ENCODE data around the gene IRF6. TPM values are rescaled to one million over a fixed set of nuclear protein-coding genes. Genes with fewer than 3 reads are reported as not detected.

The IRF6 gene
- 0.07 TPM in 1 of 2 replicates, not detected in the other for total RNA-seq

GRCh38 chr1:209805875-209806760 is at the start of gene IRF6:
Gene IRF6 (minus strand): TSS chr1:209806142. CDS start chr1:209801413, 4,729 bp downstream.
- peaks cover 14% of the 10 kb centered on the region for H3K4me1 Mint-ChIP-seq
- no peaks in the 10 kb centered on the region for H3K9me3 Mint-ChIP-seq
- intact Hi-C loops (cut with micrococcal nuclease) = no loop called here
- H3K27ac Mint-ChIP-seq = no peak within 1 kb of the TSS
- DNase-seq = peak; percentile 71
- peaks cover 11% of the 10 kb centered on the region for H3K27me3 Mint-ChIP-seq
- H3K4me3 Mint-ChIP-seq = peak within 1 kb of the TSS; percentile 66
- no peaks in the 10 kb centered on the region for H3K36me3 Mint-ChIP-seq (ENCODE audit: low read depth)

GRCh38 chr1:209855623-209856022 is 49.7 kb upstream of the IRF6 start:
- Mint-ChIP-seq H3K27me3 (no peaks in the 10 kb centered on the region), H3K9me3 (no peaks in the 10 kb centered on the region), H3K27ac (no peak overlapping the region), H3K36me3 (ENCODE audit: low read depth) (peaks cover 25% of the 10 kb centered on the region), H3K4me1 (peaks cover 1% of the 10 kb centered on the region), H3K4me3 (no peak overlapping the region)
- no peak for DNase-seq
- intact Hi-C loops (cut with micrococcal nuclease) = no loop called here

DNA sequence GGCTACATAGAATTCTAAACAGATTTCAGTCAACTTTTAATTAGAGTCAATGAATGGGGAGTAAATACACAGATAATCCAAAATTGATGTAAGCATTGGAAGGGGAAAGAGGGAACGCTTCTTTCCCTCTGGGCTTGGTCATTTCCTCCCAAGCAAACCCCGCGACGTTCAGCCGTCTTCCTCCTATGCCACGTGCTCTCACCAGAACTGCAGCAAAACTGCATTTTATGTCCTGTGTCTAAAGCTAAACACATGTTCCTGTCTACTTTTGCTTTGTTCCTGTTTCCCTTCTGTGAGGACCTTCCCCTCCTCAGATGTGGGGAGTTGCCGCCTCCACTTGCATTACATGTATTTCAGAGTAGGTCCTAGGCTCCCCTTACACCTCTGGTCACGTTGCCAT is 49.1 kb upstream of the IRF6 start:
- intact Hi-C loops (cut with micrococcal nuclease) = no loop called here
- no peak overlapping the region for H3K4me3 Mint-ChIP-seq
- H3K36me3 Mint-ChIP-seq (ENCODE audit: low read depth) = peaks cover 31% of the 10 kb centered on the region
- peaks cover 1% of the 10 kb centered on the region for H3K4me1 Mint-ChIP-seq
- no peak overlapping the region for H3K27ac Mint-ChIP-seq
- no peaks in the 10 kb centered on the region for H3K9me3 Mint-ChIP-seq
- no peak for DNase-seq
- H3K27me3 Mint-ChIP-seq = no peaks in the 10 kb centered on the region

DNA sequence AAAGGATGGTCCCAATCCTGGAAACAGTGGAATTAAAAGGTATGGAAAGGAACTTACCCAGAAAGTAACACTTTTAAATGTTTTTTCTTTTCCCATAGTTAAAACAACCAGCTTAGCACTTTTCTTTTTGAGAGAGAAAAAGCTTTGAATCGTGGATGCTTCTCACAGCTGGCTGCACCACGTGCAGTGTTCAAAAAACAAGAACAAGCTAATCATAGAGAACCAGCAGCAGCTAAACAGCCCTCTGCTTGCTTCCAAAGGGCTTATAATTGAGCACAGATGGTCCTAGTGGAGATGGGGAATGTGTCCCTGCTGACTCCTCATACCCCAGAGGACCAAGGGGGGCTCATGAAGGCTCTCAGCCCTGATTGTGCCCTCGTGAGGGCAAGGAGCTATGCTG is 48.3 kb upstream of the IRF6 start:
- no peak for DNase-seq
- no peaks in the 10 kb centered on the region for H3K27me3 Mint-ChIP-seq
- no peaks in the 10 kb centered on the region for H3K9me3 Mint-ChIP-seq
- H3K4me3 Mint-ChIP-seq = no peak overlapping the region
- intact Hi-C loops (cut with micrococcal nuclease) = no loop called here
- H3K36me3 Mint-ChIP-seq (ENCODE audit: low read depth) = peaks cover 35% of the 10 kb centered on the region
- peaks cover 1% of the 10 kb centered on the region for H3K4me1 Mint-ChIP-seq
- H3K27ac Mint-ChIP-seq = no peak overlapping the region

DNA sequence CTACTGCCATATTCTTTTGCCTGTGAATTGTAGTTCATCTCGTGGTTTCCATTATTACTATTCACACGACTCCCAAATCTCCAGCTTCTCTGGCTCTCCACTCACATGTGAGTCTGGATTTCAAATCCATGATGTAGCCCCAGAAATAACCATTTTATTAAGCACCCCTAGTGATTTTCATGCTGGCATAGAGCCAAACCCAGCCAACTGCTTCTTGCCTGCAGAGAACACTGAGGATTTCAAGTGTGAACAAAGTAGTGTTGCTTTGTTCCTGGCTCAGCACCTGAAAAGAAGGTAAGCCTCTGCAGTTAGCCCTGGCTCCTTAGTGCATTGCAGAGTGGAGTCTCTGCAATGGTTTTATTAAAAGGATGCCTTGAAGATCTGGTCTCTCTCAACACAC is 47.7 kb upstream of the IRF6 start:
- Mint-ChIP-seq H3K4me3 (no peak overlapping the region), H3K36me3 (ENCODE audit: low read depth) (peaks cover 35% of the 10 kb centered on the region), H3K27me3 (no peaks in the 10 kb centered on the region), H3K4me1 (peaks cover 1% of the 10 kb centered on the region), H3K9me3 (no peaks in the 10 kb centered on the region), H3K27ac (no peak overlapping the region)
- intact Hi-C loops (cut with micrococcal nuclease) = no loop called here
- DNase-seq = no peak

DNA sequence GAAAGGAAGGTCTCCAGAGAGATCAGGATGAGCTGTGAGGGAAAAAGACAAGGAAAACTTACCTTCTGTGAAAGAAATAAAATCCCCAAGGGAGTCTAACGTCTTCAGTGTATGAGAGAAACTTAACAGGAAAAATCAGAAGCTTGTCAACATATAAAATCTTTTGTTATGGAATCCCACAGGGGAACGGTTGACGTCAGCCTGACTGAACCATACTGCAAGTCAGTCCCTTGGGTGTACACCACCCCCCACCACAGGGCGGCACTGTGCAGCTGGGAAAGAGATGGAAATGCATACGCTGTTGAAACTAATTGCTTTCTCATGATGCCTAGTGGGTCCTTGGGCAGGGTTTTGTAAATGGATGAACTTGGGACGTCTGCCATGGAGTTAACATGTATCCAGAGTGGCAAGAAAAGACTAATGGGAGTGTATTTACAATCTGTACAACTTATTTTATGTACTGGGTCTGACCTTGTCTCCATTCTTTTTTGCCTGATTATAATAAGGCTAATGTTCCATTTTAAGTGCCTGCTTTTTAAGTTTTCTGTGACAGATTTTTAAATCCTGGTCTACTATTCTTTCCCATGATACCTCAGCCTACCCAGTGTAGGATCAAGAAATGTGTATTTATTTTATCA is 44.5 kb upstream of the IRF6 start:
- H3K36me3 Mint-ChIP-seq (ENCODE audit: low read depth) = peaks cover 51% of the 10 kb centered on the region
- H3K9me3 Mint-ChIP-seq = no peaks in the 10 kb centered on the region
- no peak overlapping the region for H3K27ac Mint-ChIP-seq
- H3K4me1 Mint-ChIP-seq = peaks cover 8% of the 10 kb centered on the region
- H3K27me3 Mint-ChIP-seq = no peaks in the 10 kb centered on the region
- no peak for DNase-seq
- intact Hi-C loops (cut with micrococcal nuclease) = no loop called here
- no peak overlapping the region for H3K4me3 Mint-ChIP-seq

DNA sequence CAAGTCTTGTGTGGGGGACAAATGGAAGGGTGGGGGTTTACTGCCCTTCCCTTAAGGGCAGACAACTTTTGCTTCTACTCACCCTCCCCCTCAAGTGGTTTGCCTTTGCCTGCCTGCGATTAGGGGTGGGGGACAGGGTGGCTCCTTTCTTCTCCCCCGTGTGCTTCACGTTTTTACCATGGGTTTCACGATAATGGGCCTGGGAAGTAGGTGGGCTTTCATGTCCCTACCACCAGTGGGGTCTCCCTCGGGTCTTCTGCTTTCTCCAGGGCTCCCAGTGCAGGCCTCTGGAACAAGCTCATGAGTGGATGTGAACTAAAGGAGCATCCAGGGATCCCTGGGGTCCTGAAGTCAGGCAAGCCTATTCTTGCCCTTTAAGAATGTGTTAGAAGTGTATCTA is 43.4 kb upstream of the IRF6 start:
- Mint-ChIP-seq H3K27ac (no peak overlapping the region), H3K27me3 (no peaks in the 10 kb centered on the region), H3K36me3 (ENCODE audit: low read depth) (peaks cover 53% of the 10 kb centered on the region), H3K9me3 (no peaks in the 10 kb centered on the region), H3K4me1 (peaks cover 6% of the 10 kb centered on the region), H3K4me3 (no peak overlapping the region)
- no peak for DNase-seq
- intact Hi-C loops (cut with micrococcal nuclease) = no loop called here

DNA sequence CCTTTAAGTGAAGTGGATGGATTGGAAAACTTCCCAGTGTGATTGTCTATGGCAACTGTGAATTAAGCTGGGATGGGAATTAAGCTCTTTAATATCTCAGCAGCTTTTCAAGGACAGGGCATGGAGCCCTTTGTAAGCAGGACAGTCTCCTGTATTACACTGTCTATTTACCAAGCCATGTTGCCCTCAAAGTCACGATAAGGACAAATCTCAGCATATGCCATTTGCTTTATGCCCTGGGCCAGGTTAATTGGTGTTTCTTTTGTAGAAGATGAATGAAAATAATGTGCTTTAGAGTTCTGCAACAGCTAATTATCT is 39.4 kb upstream of the IRF6 start:
- no peak for DNase-seq
- Mint-ChIP-seq H3K27me3 (no peaks in the 10 kb centered on the region), H3K4me1 (peaks cover 14% of the 10 kb centered on the region), H3K4me3 (no peak overlapping the region), H3K36me3 (ENCODE audit: low read depth) (peaks cover 68% of the 10 kb centered on the region), H3K27ac (no peak overlapping the region), H3K9me3 (no peaks in the 10 kb centered on the region)
- intact Hi-C loops (cut with micrococcal nuclease) = no loop called here

GRCh38 chr1:209844695-209845407 is 38.9 kb upstream of the IRF6 start:
- H3K27ac Mint-ChIP-seq = no peak overlapping the region
- no peak for DNase-seq
- intact Hi-C loops (cut with micrococcal nuclease) = no loop called here
- H3K27me3 Mint-ChIP-seq = no peaks in the 10 kb centered on the region
- no peak overlapping the region for H3K4me3 Mint-ChIP-seq
- H3K9me3 Mint-ChIP-seq = no peaks in the 10 kb centered on the region
- H3K36me3 Mint-ChIP-seq (ENCODE audit: low read depth) = peaks cover 69% of the 10 kb centered on the region
- peaks cover 19% of the 10 kb centered on the region for H3K4me1 Mint-ChIP-seq

DNA sequence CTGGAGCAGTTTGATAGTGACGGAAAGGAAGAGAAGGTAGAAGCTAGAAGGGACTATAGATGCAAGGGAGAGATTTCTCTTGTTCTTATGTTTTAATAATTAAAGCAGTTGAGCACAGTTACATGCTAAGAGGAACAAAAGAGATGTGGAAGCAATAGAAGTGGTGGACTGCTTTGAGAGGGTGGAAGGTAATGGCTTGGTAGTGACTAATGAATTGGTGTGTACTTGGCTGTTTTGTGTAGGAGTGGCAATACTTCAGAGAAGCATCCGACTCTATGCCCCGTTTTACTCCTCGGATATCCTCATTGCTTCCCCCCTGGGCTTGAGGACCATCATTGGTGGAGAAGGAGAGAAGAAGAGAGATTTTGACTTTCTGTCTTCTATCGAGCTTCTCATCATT is 34.7 kb upstream of the IRF6 start:
- intact Hi-C loops (cut with micrococcal nuclease) = no loop called here
- Mint-ChIP-seq H3K4me1 (peaks cover 37% of the 10 kb centered on the region), H3K9me3 (no peaks in the 10 kb centered on the region), H3K27ac (peak overlapping the region; percentile 84), H3K27me3 (no peaks in the 10 kb centered on the region), H3K36me3 (ENCODE audit: low read depth) (peaks cover 87% of the 10 kb centered on the region), H3K4me3 (peak overlapping the region; percentile 45)
- no peak for DNase-seq

- H3K4me1 Mint-ChIP-seq = peaks cover 42% of the 10 kb centered on the region
- H3K36me3 Mint-ChIP-seq (ENCODE audit: low read depth) = peaks cover 91% of the 10 kb centered on the region
- H3K4me3 Mint-ChIP-seq = peak overlapping the region; percentile 45
- DNase-seq = no peak
- H3K9me3 Mint-ChIP-seq = no peaks in the 10 kb centered on the region
- H3K27ac Mint-ChIP-seq = peak overlapping the region; percentile 84
- intact Hi-C loops (cut with micrococcal nuclease) = no loop called here
- no peaks in the 10 kb centered on the region for H3K27me3 Mint-ChIP-seq
Measured at GRCh38 chr1:209839875-209840546, 34.1 kb upstream of the IRF6 start.

GRCh38 chr1:209838537-209838936 is 32.6 kb upstream of the IRF6 start:
- H3K27ac Mint-ChIP-seq = no peak overlapping the region
- DNase-seq = no peak
- H3K4me3 Mint-ChIP-seq = no peak overlapping the region
- no peaks in the 10 kb centered on the region for H3K9me3 Mint-ChIP-seq
- intact Hi-C loops (cut with micrococcal nuclease) = no loop called here
- H3K27me3 Mint-ChIP-seq = no peaks in the 10 kb centered on the region
- peaks cover 97% of the 10 kb centered on the region for H3K36me3 Mint-ChIP-seq (ENCODE audit: low read depth)
- H3K4me1 Mint-ChIP-seq = peaks cover 52% of the 10 kb centered on the region

DNA sequence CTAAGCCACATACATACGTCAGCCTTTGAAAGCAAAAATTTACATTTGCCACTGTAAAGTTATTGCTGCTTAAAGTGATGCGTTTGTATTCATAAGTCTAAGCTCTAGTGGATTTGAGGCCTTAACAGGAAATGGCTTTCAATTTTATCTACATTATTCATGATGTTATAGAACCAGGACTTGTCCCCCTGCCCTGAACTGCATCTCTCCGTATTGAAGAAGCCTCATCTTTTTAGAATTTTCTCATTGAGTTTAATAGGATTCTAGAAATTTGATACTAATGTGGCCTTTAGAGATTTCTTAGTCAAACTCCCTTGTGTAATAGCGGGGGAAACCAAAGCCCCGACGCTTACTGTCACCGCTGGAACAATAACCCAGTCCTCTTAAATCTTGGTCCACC is 31.7 kb upstream of the IRF6 start:
- Mint-ChIP-seq H3K36me3 (ENCODE audit: low read depth) (peaks cover 96% of the 10 kb centered on the region), H3K4me1 (peaks cover 52% of the 10 kb centered on the region), H3K9me3 (no peaks in the 10 kb centered on the region), H3K4me3 (no peak overlapping the region), H3K27me3 (no peaks in the 10 kb centered on the region), H3K27ac (no peak overlapping the region)
- intact Hi-C loops (cut with micrococcal nuclease) = no loop called here
- no peak for DNase-seq

All from activated CD4-positive, alpha-beta T cell treated with anti-CD3 and anti-CD28 coated beads, Interleukin-2, amount 10 ng/mL, durations not matched to agents 24 days and 14 days (primary cell).